Measurements from ENCODE around the gene SLITRK4.

Gene SLITRK4, protein sequence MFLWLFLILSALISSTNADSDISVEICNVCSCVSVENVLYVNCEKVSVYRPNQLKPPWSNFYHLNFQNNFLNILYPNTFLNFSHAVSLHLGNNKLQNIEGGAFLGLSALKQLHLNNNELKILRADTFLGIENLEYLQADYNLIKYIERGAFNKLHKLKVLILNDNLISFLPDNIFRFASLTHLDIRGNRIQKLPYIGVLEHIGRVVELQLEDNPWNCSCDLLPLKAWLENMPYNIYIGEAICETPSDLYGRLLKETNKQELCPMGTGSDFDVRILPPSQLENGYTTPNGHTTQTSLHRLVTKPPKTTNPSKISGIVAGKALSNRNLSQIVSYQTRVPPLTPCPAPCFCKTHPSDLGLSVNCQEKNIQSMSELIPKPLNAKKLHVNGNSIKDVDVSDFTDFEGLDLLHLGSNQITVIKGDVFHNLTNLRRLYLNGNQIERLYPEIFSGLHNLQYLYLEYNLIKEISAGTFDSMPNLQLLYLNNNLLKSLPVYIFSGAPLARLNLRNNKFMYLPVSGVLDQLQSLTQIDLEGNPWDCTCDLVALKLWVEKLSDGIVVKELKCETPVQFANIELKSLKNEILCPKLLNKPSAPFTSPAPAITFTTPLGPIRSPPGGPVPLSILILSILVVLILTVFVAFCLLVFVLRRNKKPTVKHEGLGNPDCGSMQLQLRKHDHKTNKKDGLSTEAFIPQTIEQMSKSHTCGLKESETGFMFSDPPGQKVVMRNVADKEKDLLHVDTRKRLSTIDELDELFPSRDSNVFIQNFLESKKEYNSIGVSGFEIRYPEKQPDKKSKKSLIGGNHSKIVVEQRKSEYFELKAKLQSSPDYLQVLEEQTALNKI

DNA sequence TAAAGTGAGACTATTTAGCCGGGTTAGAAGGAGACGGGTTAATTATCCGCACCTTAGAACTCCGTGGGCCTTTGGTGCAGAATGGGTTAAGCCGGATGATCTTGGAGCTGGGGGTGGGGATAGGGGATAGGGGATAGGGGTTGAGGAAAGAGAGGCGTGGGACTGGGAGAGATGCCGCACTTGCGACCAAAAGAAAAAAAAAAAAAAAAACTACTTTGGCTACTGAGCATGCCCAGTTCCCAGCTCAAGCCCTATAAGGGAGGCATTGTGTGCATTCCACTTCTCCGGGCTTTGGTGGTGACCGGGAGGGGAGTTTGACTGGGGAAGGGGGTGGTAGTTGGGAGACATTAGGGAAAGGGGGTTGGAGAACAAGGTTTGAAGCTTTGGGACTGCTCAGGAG lies at the start of gene SLITRK4:
SLITRK4 (minus strand) TSS at position 187 of the 400 bp plus-strand sequence. CDS start 4,993 bp downstream, outside the sequence.
- Histone ChIP-seq H3K4me3 (ENCODE audit: low read depth, low read length) (peak within 1 kb of the TSS; percentile 51), H3K27me3 (ENCODE audit: control insufficient read depth, insufficient read depth, low read length) (peaks cover 11% of the 10 kb centered on the region), H3K9ac (ENCODE audit: low read depth, low read length) (no peak within 1 kb of the TSS), H3K4me1 (ENCODE audit: control insufficient read depth, insufficient read depth, low read length) (no peaks in the 10 kb centered on the region), H3K36me3 (ENCODE audit: control insufficient read depth, insufficient read depth, low read length) (no peaks in the 10 kb centered on the region), H3K9me3 (ENCODE audit: control insufficient read depth, insufficient read depth, low read length) (no peaks in the 10 kb centered on the region)

DNA sequence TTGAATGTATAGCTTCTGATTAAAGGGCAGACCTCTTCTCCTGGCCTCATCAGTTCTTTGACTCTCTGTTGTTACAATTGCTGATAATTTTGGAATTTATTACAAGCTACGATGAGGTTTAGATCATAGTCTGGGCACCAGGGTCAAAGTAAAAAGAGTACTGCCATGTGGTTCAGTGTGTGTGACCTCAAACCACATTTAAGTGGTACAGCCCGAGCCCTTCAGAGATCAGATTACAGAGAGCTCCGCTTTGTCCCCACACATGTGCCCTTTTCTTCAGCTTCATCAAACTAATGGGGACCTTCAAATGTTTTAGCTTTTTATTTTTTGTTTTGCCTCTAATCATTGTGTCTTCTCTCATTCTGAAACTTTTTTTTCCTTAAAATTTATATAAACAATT lies 47.6 kb upstream of the SLITRK4 start:
- no peak overlapping the region for H3K9ac ChIP-seq (ENCODE audit: low read depth, low read length)
- H3K27me3 ChIP-seq (ENCODE audit: control insufficient read depth, insufficient read depth, low read length): no peaks in the 10 kb centered on the region
- no peak overlapping the region for H3K4me3 ChIP-seq (ENCODE audit: low read depth, low read length)
- no peaks in the 10 kb centered on the region for H3K4me1 ChIP-seq (ENCODE audit: control insufficient read depth, insufficient read depth, low read length)
- peaks cover 3% of the 10 kb centered on the region for H3K9me3 ChIP-seq (ENCODE audit: control insufficient read depth, insufficient read depth, low read length)
- no peaks in the 10 kb centered on the region for H3K36me3 ChIP-seq (ENCODE audit: control insufficient read depth, insufficient read depth, low read length)

DNA sequence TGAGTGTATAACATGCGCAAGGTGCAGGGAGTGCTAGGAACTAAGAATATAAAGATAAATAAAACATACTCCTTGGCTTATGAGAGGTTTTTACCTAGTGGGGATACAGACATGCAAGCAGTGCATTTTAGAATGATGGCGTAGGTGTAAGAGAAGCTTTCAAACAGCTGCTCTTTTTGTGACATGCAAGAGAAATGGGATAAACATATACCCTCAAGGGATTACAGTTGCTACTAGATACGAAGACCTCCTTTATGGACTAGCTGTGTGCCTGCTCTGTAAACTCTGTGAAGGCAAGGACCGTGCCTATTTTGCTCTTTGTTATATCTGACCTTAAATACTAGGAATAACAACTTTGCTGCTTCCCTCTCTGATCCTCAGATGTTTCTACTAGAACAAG lies 39.0 kb upstream of the SLITRK4 start:
- H3K36me3 ChIP-seq (ENCODE audit: control insufficient read depth, insufficient read depth, low read length): peaks cover 2% of the 10 kb centered on the region
- H3K4me3 ChIP-seq (ENCODE audit: low read depth, low read length): no peak overlapping the region
- no peak overlapping the region for H3K9ac ChIP-seq (ENCODE audit: low read depth, low read length)
- H3K9me3 ChIP-seq (ENCODE audit: control insufficient read depth, insufficient read depth, low read length): peaks cover 3% of the 10 kb centered on the region
- no peaks in the 10 kb centered on the region for H3K4me1 ChIP-seq (ENCODE audit: control insufficient read depth, insufficient read depth, low read length)
- H3K27me3 ChIP-seq (ENCODE audit: control insufficient read depth, insufficient read depth, low read length): no peaks in the 10 kb centered on the region

DNA sequence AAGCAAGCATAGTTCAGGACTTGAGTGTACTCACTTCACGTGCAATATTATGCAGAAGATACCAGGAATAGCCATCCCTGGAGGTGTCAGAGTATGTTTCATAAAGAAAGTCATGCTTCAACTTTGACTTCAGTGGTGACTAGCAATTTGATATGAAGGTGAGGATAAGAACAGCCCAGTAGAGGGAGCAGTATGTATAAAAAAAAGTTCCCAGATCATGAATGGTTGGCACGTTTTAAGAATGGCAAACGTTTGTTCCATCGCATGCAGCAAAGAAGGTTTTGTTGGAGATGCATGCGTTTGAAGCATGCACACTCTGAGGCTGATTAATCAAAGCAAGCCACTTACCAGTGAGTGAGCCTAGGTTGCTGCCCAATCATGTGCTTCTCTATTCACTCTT lies 33.5 kb upstream of the SLITRK4 start:
- peaks cover 3% of the 10 kb centered on the region for H3K9me3 ChIP-seq (ENCODE audit: control insufficient read depth, insufficient read depth, low read length)
- peaks cover 2% of the 10 kb centered on the region for H3K36me3 ChIP-seq (ENCODE audit: control insufficient read depth, insufficient read depth, low read length)
- no peak overlapping the region for H3K4me3 ChIP-seq (ENCODE audit: low read depth, low read length)
- no peaks in the 10 kb centered on the region for H3K27me3 ChIP-seq (ENCODE audit: control insufficient read depth, insufficient read depth, low read length)
- no peaks in the 10 kb centered on the region for H3K4me1 ChIP-seq (ENCODE audit: control insufficient read depth, insufficient read depth, low read length)
- no peak overlapping the region for H3K9ac ChIP-seq (ENCODE audit: low read depth, low read length)

DNA sequence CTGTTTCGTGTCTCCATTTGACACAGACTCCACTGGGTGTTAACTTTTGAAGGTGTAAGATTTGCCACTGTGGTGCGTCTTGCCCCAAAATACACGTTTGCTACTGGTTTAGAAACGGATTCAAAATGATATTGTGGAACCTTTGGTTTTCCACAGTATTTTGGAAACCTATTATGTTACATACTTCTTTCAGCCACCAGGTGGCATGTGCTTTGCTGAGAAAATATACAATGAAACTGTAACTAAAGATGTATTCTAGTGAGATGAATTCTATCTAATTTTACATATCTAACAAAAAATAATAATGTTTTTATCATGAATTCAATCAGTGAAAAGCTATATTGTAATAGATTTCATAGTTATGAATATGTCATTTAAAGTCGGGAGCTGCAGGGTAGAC lies 28.4 kb upstream of the SLITRK4 start:
- Histone ChIP-seq H3K27me3 (ENCODE audit: control insufficient read depth, insufficient read depth, low read length) (no peaks in the 10 kb centered on the region), H3K9me3 (ENCODE audit: control insufficient read depth, insufficient read depth, low read length) (no peaks in the 10 kb centered on the region)

DNA sequence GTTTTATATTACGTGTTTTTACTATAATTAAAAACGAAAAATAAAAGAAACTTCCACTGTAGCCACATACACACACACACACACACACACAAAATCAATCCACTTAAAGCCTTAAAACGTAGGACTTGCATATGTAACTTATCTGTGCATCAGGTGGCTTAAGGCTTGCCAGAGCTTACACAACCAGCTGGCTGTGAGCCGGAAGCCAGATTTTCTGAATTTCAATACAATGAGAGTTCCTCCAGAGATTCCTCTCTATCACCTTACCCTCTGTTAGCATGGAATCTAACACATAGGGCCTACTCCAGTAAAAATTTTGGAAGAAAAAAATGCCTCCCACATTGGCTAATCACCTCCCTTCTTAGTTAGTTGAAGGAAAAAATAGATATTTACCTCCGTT lies 27.9 kb upstream of the SLITRK4 start:
- no peak overlapping the region for H3K9ac ChIP-seq (ENCODE audit: low read depth, low read length)
- H3K9me3 ChIP-seq (ENCODE audit: control insufficient read depth, insufficient read depth, low read length): no peaks in the 10 kb centered on the region
- no peaks in the 10 kb centered on the region for H3K4me1 ChIP-seq (ENCODE audit: control insufficient read depth, insufficient read depth, low read length)
- no peak overlapping the region for H3K4me3 ChIP-seq (ENCODE audit: low read depth, low read length)
- no peaks in the 10 kb centered on the region for H3K27me3 ChIP-seq (ENCODE audit: control insufficient read depth, insufficient read depth, low read length)
- no peaks in the 10 kb centered on the region for H3K36me3 ChIP-seq (ENCODE audit: control insufficient read depth, insufficient read depth, low read length)

More for the DNA sequence above, 28.4 kb upstream of the SLITRK4 start:
- Histone ChIP-seq H3K9ac (ENCODE audit: low read depth, low read length) (no peak overlapping the region), H3K4me1 (ENCODE audit: control insufficient read depth, insufficient read depth, low read length) (no peaks in the 10 kb centered on the region), H3K36me3 (ENCODE audit: control insufficient read depth, insufficient read depth, low read length) (no peaks in the 10 kb centered on the region), H3K4me3 (ENCODE audit: low read depth, low read length) (no peak overlapping the region)

DNA sequence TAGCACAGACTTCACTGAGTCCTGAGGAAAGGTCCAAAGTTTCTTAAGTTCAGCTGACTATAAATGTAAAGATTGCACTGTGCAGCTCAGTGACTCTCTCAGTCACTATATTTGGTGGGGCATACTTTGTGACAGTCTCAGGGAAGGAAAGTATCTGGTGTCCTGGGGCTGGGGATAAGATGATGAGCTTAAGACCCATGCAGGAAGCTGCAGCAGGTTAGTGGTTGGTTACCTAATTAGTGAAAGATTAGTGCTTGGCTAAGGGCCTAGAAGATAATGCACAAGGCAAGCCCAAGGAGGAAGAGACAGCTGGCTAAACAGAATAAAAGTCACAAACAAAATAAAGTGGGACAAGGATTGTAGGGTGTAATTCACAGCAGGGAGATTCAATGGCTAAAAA lies 25.4 kb upstream of the SLITRK4 start:
- Histone ChIP-seq H3K27me3 (ENCODE audit: control insufficient read depth, insufficient read depth, low read length) (no peaks in the 10 kb centered on the region), H3K4me3 (ENCODE audit: low read depth, low read length) (no peak overlapping the region), H3K9me3 (ENCODE audit: control insufficient read depth, insufficient read depth, low read length) (no peaks in the 10 kb centered on the region), H3K4me1 (ENCODE audit: control insufficient read depth, insufficient read depth, low read length) (no peaks in the 10 kb centered on the region), H3K9ac (ENCODE audit: low read depth, low read length) (no peak overlapping the region), H3K36me3 (ENCODE audit: control insufficient read depth, insufficient read depth, low read length) (no peaks in the 10 kb centered on the region)

DNA sequence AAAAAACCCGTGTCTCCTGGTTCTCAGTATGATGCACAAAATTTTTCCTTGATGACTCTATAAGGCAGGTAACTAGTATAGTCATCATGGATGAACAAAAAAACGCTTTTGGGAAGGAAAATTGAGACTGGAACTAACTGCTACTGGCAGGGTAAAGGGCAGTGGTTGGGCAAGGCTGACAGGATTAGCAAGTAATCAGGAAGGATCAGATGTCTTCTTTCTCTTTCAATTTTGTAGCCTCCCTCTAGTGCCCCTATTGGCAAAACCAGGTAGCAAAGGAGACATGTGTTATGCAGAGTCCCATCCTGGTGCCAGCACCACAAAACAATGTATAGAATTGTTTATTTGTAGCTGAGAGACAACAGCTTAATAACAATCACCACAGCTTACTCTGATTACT lies 12.8 kb upstream of the SLITRK4 start:
- Histone ChIP-seq H3K9ac (ENCODE audit: low read depth, low read length) (no peak overlapping the region), H3K27me3 (ENCODE audit: control insufficient read depth, insufficient read depth, low read length) (no peaks in the 10 kb centered on the region), H3K4me3 (ENCODE audit: low read depth, low read length) (no peak overlapping the region), H3K36me3 (ENCODE audit: control insufficient read depth, insufficient read depth, low read length) (no peaks in the 10 kb centered on the region), H3K9me3 (ENCODE audit: control insufficient read depth, insufficient read depth, low read length) (no peaks in the 10 kb centered on the region), H3K4me1 (ENCODE audit: control insufficient read depth, insufficient read depth, low read length) (no peaks in the 10 kb centered on the region)

DNA sequence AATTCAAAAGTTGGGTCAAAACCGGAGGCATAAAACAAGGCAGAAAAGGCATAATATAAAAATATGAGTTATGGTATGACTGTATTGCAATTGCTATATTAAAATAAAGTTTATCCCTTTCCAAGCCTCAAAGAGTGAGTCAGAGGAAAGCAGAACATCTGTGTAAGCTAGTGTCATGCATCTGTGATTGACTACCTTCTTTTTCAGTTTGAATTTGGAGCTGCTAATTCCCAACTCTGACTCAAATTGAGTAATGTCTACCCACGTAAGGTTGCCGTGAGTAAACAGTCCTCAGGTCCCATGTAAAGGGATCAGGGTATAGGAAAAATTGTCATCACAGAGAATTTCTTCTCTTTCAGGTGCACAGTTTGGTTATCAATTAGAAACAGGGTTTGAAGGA lies 6.5 kb upstream of the SLITRK4 start:
- Histone ChIP-seq H3K4me1 (ENCODE audit: control insufficient read depth, insufficient read depth, low read length) (no peaks in the 10 kb centered on the region), H3K9ac (ENCODE audit: low read depth, low read length) (no peak overlapping the region), H3K9me3 (ENCODE audit: control insufficient read depth, insufficient read depth, low read length) (no peaks in the 10 kb centered on the region), H3K27me3 (ENCODE audit: control insufficient read depth, insufficient read depth, low read length) (no peaks in the 10 kb centered on the region), H3K36me3 (ENCODE audit: control insufficient read depth, insufficient read depth, low read length) (no peaks in the 10 kb centered on the region), H3K4me3 (ENCODE audit: low read depth, low read length) (no peak overlapping the region)

DNA sequence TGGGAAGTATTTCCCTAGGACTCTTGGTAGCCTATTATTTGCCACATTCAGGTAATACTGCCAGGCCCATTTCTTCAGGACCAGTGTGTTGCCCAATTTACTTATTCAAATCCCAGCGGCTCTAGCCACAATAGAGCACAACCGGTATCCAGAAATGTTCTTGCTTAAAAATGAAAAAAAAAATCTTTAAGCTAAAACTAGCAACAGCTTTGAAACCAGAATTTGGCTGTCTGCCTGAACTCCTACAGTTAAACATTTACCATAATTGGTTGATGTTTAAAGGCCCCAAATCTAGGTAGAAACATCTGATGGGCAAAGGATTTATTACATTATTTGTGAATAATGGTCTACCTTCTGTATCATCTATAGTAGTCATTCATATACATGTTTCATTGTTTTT lies 930 bp upstream of the SLITRK4 start:
- Histone ChIP-seq H3K9ac (ENCODE audit: low read depth, low read length) (no peak overlapping the region), H3K36me3 (ENCODE audit: control insufficient read depth, insufficient read depth, low read length) (no peaks in the 10 kb centered on the region), H3K4me1 (ENCODE audit: control insufficient read depth, insufficient read depth, low read length) (no peaks in the 10 kb centered on the region), H3K27me3 (ENCODE audit: control insufficient read depth, insufficient read depth, low read length) (peaks cover 11% of the 10 kb centered on the region), H3K4me3 (ENCODE audit: low read depth, low read length) (no peak overlapping the region), H3K9me3 (ENCODE audit: control insufficient read depth, insufficient read depth, low read length) (no peaks in the 10 kb centered on the region)

DNA sequence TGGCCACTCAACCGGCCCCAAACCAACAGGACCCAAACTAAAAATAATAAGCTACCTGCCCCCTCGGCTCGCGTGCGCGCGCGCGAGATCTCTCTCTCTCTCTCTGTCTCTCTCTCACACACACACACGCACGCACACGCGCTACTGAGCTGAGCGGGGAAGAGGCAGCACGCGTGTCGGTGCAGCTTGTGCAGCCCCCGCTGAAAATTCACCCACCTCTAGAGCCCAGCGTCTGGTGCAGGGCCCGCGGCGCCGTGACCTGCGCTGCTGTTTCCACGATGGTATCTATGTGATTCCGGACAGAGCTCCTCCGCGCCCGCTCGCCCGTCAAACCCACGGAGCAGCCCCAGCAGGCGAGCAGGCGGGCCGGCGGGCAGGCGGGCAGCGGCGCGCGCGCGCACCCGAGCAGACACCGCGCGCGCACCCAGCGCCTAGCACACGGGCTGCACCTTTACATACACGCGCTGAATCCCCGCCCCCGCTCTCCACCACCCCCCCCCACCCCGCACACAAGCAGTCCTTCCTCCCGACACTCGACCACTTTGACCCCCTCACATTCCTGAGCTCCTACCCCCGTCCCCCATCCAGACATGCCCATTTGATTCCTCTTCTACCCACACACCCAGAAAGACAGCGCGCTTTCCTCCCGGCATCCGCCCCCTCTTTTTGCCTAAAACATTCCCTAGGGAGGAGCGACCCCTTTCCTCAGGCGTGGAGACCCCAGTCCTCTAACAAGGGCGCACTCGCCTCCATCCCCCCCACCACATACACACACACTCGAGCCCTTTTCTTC lies 1.0 kb downstream of the SLITRK4 start:
- Histone ChIP-seq H3K4me1 (ENCODE audit: control insufficient read depth, insufficient read depth, low read length) (no peaks in the 10 kb centered on the region), H3K9me3 (ENCODE audit: control insufficient read depth, insufficient read depth, low read length) (peaks cover 4% of the 10 kb centered on the region), H3K4me3 (ENCODE audit: low read depth, low read length) (peak overlapping the region; percentile 54), H3K9ac (ENCODE audit: low read depth, low read length) (no peak overlapping the region), H3K36me3 (ENCODE audit: control insufficient read depth, insufficient read depth, low read length) (no peaks in the 10 kb centered on the region), H3K27me3 (ENCODE audit: control insufficient read depth, insufficient read depth, low read length) (peaks cover 11% of the 10 kb centered on the region)

Measured in iPS-15b (cell line).